ENCODE results near the gene PCGF2.

The PCGF2 gene

DNA sequence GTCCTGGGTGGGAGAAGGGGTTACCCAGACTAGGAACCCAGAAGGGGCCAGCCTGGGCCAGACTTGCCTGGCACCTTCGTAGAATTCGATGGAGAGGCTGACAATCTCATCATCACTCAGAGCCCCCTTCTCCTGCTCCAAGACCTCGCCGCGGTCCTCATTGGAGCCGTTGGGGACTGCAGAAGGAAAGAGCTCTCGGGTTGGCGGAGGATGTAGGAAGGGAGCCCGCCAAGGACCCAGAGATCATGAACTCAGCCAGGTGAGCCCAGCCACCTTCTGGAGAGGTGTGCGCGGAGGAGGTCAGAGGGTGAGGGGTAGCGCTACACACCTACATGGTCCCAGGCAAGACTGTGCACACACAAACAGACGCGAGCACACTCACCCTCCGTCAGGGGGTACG, 9.4 kb downstream of the PCGF2 start (continued):
- TF ChIP-seq, protein P1, sequence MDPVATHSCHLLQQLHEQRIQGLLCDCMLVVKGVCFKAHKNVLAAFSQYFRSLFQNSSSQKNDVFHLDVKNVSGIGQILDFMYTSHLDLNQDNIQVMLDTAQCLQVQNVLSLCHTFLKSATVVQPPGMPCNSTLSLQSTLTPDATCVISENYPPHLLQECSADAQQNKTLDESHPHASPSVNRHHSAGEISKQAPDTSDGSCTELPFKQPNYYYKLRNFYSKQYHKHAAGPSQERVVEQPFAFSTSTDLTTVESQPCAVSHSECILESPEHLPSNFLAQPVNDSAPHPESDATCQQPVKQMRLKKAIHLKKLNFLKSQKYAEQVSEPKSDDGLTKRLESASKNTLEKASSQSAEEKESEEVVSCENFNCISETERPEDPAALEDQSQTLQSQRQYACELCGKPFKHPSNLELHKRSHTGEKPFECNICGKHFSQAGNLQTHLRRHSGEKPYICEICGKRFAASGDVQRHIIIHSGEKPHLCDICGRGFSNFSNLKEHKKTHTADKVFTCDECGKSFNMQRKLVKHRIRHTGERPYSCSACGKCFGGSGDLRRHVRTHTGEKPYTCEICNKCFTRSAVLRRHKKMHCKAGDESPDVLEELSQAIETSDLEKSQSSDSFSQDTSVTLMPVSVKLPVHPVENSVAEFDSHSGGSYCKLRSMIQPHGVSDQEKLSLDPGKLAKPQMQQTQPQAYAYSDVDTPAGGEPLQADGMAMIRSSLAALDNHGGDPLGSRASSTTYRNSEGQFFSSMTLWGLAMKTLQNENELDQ (tag by site-specific recombination; IDR thresholded peaks at IDR 0.05; ENCODE audit: low read depth) = no peak
- TF ChIP-seq ZNF596 (tag by site-specific recombination; IDR thresholded peaks at IDR 0.05) = no peak
- TF ChIP-seq ZFP3 (tag by site-specific recombination; IDR thresholded peaks at IDR 0.05; ENCODE audit: low read depth) = no peak
- no peak for TF ChIP-seq KLF1 (tag by site-specific recombination; IDR thresholded peaks at IDR 0.05)
- TF ChIP-seq, protein P2, sequence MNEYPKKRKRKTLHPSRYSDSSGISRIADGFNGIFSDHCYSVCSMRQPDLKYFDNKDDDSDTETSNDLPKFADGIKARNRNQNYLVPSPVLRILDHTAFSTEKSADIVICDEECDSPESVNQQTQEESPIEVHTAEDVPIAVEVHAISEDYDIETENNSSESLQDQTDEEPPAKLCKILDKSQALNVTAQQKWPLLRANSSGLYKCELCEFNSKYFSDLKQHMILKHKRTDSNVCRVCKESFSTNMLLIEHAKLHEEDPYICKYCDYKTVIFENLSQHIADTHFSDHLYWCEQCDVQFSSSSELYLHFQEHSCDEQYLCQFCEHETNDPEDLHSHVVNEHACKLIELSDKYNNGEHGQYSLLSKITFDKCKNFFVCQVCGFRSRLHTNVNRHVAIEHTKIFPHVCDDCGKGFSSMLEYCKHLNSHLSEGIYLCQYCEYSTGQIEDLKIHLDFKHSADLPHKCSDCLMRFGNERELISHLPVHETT (tag by site-specific recombination; IDR thresholded peaks at IDR 0.05) = no peak
- no peak for TF ChIP-seq ZNF132 (tag by site-specific recombination; IDR thresholded peaks at IDR 0.05; ENCODE audit: borderline replicate concordance)
- TF ChIP-seq ZNF660 (tag by site-specific recombination; IDR thresholded peaks at IDR 0.05) = no peak
- TF ChIP-seq, protein P3, sequence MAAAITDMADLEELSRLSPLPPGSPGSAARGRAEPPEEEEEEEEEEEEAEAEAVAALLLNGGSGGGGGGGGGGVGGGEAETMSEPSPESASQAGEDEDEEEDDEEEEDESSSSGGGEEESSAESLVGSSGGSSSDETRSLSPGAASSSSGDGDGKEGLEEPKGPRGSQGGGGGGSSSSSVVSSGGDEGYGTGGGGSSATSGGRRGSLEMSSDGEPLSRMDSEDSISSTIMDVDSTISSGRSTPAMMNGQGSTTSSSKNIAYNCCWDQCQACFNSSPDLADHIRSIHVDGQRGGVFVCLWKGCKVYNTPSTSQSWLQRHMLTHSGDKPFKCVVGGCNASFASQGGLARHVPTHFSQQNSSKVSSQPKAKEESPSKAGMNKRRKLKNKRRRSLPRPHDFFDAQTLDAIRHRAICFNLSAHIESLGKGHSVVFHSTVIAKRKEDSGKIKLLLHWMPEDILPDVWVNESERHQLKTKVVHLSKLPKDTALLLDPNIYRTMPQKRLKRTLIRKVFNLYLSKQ (tag by site-specific recombination; IDR thresholded peaks at IDR 0.05; ENCODE audit: borderline replicate concordance) = no peak

DNA sequence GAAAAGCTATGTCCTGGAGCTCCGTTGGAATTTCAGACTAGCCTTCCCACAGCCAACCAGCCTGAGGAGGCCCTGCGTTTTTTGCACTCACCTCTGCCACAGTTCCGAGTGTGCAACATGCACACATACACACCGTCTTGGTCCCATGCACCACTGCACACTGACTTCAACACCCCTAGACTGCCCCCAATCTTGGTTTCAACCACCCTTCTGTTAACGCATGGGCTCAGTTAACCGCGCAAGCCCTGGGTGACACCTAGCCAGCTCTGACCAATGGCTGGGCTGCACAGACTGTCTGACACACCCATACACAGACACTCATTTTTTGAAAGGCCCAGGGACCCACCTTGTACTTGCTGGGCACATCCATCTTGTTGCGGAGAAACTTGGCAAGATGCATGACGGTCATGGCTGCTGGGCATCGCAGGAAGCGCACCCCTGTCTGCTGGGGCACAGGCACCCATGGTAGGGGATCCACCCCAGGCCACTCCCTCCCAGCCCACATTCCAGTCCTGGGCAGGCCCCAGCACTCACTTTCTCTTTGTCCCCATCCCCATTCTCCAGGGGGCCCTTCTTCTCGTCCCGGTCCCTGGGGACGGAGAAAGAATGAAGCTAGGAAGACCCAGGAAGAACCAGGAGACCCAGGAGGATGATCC, 10.0 kb downstream of the PCGF2 start:
- TF ChIP-seq, protein P4, sequence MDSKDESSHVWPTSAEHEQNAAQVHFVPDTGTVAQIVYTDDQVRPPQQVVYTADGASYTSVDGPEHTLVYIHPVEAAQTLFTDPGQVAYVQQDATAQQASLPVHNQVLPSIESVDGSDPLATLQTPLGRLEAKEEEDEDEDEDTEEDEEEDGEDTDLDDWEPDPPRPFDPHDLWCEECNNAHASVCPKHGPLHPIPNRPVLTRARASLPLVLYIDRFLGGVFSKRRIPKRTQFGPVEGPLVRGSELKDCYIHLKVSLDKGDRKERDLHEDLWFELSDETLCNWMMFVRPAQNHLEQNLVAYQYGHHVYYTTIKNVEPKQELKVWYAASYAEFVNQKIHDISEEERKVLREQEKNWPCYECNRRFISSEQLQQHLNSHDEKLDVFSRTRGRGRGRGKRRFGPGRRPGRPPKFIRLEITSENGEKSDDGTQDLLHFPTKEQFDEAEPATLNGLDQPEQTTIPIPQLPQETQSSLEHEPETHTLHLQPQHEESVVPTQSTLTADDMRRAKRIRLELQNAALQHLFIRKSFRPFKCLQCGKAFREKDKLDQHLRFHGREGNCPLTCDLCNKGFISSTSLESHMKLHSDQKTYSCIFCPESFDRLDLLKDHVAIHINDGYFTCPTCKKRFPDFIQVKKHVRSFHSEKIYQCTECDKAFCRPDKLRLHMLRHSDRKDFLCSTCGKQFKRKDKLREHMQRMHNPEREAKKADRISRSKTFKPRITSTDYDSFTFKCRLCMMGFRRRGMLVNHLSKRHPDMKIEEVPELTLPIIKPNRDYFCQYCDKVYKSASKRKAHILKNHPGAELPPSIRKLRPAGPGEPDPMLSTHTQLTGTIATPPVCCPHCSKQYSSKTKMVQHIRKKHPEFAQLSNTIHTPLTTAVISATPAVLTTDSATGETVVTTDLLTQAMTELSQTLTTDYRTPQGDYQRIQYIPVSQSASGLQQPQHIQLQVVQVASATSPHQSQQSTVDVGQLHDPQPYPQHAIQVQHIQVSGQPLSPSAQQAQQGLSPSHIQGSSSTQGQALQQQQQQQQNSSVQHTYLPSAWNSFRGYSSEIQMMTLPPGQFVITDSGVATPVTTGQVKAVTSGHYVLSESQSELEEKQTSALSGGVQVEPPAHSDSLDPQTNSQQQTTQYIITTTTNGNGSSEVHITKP (tag by site-specific recombination; IDR thresholded peaks at IDR 0.05) = peak; percentile 28
- TF ChIP-seq ZBTB1 (tag by site-specific recombination; IDR thresholded peaks at IDR 0.05) (no peak), ZNF175 (tag by site-specific recombination; IDR thresholded peaks at IDR 0.05) (no peak), ZNF16 (tag by site-specific recombination; IDR thresholded peaks at IDR 0.05; ENCODE audit: low read depth) (no peak), ZNF792 (tag by site-specific recombination; IDR thresholded peaks at IDR 0.05) (no peak), ZNF138 (tag by site-specific recombination; IDR thresholded peaks at IDR 0.05; ENCODE audit: borderline replicate concordance) (no peak), ZFHX2 (tag by site-specific recombination; conservative IDR thresholded peaks at IDR 0.05) (no peak), KLF1 (tag by site-specific recombination; IDR thresholded peaks at IDR 0.05) (peak; percentile 81), ZFP3 (tag by site-specific recombination; IDR thresholded peaks at IDR 0.05; ENCODE audit: low read depth) (no peak)
- TF ChIP-seq, protein P5, sequence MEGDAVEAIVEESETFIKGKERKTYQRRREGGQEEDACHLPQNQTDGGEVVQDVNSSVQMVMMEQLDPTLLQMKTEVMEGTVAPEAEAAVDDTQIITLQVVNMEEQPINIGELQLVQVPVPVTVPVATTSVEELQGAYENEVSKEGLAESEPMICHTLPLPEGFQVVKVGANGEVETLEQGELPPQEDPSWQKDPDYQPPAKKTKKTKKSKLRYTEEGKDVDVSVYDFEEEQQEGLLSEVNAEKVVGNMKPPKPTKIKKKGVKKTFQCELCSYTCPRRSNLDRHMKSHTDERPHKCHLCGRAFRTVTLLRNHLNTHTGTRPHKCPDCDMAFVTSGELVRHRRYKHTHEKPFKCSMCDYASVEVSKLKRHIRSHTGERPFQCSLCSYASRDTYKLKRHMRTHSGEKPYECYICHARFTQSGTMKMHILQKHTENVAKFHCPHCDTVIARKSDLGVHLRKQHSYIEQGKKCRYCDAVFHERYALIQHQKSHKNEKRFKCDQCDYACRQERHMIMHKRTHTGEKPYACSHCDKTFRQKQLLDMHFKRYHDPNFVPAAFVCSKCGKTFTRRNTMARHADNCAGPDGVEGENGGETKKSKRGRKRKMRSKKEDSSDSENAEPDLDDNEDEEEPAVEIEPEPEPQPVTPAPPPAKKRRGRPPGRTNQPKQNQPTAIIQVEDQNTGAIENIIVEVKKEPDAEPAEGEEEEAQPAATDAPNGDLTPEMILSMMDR (tag by site-specific recombination; IDR thresholded peaks at IDR 0.05) = no peak
- ChIA-PET CTCF (interaction anchor here (0.6 to 3.2 kb wide), 3 partner anchors 11 to 74 kb away, joined by 3 to 15 read pairs (median 3); no protein-coding TSS in a partner anchor), POLR2A (interaction anchor here (0.6 kb wide), 1 partner anchor 56 kb away, joined by 3 read pairs; no protein-coding TSS in a partner anchor)
- Histone ChIP-seq H3K9me3 (ENCODE audit: control insufficient read depth, insufficient read depth, low read depth, low read length) (no peaks in the 10 kb centered on the region), H3K4me1 (ENCODE audit: control insufficient read depth, insufficient read depth, low read length) (peaks cover 9% of the 10 kb centered on the region), H3K36me3 (ENCODE audit: control insufficient read depth in 2 of 2, insufficient read depth in 1 of 2, low read length in 2 of 2) (peaks cover 13 to 68% of the 10 kb centered on the region in 2 experiments; a peak in 2 of 3 replicates), H3K27ac (ENCODE audit: extremely low read depth, low read depth, low read length) (no peak overlapping the region), H3K4me3 (ENCODE audit: low read depth, low read length) (no peak overlapping the region)
